HG02678 (cell line): ENCODE measurements around the gene ACTMAP.
A peak's percentile ranks its signal among the peaks of the same experiment; 100 is the strongest.
"Not testable (repeated sequence)": the region's sequence is repeated elsewhere in the genome, so short reads cannot be mapped to it uniquely, and the experiment has no call there.

Experiments
- ATAC-seq: cut with Tn5 transposase; IDR thresholded peaks from one replicate; pipeline ENCODE4 v1.9.1; 2021; ENCODE audit warnings: mild to moderate bottlenecking, moderate library complexity; ENCODE audit not compliant: unreplicated experiment

ACTMAP gene, protein sequence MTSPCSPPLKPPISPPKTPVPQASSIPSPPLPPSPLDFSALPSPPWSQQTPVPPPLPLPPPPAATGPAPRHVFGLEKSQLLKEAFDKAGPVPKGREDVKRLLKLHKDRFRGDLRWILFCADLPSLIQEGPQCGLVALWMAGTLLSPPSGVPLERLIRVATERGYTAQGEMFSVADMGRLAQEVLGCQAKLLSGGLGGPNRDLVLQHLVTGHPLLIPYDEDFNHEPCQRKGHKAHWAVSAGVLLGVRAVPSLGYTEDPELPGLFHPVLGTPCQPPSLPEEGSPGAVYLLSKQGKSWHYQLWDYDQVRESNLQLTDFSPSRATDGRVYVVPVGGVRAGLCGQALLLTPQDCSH

DNA sequence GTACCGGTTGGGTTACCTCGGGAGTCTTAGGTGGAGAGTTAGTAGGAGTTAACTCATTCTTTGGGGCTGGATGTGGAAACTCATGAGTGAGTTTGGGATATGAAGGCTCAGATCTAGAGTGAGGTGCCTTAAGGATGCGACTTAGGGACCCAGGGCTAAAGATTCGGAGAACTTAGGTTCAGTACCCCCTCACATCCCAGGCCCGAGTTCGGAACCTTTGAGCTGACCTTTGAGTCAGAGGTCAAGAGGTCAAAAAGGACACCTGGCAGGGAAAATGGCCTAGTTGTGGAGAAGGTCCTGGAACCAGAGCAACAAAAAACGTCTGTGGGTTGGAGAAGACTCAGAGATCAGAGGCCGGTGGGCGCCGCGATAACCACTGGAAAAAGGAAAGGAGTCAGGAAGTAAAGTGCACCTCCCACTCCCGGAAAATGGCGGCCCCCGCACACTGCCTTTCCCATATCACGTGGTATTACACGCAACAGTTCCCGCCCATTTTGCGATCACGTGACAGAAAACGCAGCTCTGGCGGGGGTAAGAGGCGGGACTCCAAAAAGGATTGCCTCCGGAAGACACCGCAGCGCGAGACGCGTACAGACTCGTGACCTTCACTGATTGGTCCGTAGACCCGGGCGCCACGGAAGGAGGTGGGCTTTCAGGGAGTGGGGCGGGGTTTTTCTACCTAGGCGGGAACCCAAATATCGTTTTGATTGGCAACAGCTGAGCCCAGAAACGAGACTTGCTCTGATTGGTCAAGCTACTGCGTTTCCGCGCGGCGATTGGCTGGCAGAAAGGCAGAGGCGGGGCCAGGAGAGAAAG is at the start of gene ACTMAP:
TSS of gene ACTMAP (minus strand) at position 420 of the 816 bp plus-strand sequence. CDS start 674 bp downstream, outside the sequence.
- ATAC-seq: peak; percentile 90

DNA sequence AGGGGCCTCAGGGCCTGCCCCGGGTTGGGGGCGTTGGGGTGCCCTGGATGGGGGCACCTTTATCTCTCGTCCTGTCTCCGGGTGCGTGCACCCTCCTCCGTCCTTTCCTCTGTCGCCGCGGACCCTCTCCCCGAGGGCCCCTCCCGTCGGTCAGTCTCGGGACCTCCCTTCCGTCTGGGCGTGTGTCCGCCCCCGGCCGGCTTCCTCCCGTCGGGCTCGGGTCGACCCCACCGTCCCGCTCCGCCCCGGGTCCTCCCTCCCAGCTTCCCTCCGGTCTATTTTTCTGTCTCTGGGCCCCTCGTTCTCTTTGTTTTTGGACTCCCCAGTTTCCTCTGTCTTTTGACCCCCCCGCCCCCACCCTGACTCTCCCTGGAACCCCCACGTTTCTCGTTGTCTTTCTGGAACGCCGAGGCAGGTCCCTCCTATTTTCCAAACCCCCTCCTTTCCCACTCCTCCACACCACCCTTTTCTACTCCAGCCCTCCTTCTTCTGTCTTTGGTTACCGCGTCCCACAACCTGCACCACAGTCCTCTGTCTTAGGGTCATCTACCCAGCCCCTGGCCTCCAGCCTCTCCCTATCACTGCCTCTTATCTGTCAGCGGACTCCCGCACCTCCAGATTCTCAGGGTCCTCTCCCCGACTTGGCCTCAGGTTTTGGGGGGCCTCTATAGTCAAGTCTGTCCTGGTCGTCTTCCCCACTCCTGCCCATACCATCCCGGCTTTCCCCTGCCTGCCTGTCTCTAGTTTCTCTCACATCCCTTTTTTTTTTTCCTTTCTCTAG is 49.5 kb upstream of the ACTMAP start:
- ATAC-seq: no peak

DNA sequence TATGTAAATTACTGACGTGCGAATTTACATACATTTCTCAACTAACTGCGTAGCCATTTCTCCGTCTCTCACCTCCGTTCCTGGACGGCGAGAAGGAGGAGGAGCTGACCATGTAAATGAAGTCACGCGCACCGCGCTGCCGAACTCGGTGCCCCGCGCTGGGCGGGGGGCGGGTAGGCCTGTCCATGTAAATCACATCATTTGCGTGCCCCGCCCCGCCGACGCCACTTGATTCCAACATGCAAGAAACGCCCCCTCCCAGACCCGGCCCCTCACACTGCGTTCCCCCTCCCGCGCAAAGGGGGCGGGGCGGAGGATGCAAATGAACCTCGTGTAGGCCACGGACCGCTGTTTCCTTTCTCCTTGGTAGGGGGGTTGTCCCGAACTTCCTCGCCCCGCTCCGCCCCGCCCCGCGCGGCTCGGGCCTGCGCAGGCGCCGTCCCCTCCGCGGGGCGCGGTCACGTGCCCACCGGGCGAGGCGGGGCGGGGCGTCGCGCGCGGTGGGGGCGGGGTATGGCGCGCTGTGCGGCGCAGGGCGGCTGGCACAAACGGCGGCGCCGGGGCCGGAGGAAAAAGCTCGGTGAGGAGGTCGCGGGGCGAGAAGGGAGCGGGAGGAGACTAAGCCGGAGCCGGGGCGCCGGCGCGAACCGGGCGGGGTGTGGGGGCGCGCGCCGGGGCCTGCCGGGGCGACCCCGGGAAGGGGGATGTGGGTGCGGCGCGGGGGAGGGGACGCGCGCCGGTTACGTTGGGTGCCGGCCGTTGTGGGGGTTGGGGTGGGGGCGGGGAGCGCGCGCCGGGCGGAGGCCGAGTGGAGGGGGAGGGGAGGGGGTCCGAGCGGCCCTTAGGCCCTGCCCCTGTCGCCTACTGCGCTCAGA is 48.6 kb upstream of the ACTMAP start, which contains the start of gene EGLN2:
TSS of gene EGLN2 (plus strand) at position 509 of the 875 bp plus-strand sequence. CDS start 1,382 bp downstream, outside the sequence.
- peak; percentile 74 for ATAC-seq

DNA sequence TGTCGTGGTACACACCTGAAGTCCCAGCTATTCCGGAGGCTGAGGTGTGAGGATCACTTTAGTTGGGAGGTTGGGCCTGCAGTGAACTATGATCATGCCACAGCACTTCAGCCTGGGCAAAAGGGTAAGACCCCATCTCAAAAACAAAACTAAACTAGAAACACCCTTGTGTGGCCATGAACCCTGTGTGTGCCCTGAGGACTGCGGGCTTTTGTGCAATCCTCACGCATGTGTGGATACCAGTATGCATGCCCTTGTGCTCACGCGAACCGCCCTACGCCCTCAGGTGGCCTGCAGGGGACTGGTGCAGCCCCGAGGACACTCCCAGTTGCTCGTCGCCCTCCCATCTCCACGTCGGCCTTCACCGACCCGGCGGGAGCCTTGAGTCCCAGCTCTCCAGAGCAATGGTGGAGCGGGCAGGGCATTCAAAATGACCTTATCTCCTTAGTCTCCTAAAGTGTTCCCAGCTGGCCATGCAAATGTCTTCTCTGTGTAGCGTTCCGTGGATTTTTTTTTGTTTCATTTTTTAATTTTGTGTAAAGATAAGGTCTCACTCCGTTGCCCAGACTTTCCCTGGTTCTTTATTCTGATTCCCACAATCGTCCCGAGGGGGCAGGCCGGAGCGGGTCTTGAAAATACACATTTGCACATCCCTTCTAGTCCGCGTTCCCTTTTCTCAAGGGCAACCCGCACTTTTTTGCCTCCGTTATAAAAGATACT is 47.8 kb upstream of the ACTMAP start:
- no peak for ATAC-seq

DNA sequence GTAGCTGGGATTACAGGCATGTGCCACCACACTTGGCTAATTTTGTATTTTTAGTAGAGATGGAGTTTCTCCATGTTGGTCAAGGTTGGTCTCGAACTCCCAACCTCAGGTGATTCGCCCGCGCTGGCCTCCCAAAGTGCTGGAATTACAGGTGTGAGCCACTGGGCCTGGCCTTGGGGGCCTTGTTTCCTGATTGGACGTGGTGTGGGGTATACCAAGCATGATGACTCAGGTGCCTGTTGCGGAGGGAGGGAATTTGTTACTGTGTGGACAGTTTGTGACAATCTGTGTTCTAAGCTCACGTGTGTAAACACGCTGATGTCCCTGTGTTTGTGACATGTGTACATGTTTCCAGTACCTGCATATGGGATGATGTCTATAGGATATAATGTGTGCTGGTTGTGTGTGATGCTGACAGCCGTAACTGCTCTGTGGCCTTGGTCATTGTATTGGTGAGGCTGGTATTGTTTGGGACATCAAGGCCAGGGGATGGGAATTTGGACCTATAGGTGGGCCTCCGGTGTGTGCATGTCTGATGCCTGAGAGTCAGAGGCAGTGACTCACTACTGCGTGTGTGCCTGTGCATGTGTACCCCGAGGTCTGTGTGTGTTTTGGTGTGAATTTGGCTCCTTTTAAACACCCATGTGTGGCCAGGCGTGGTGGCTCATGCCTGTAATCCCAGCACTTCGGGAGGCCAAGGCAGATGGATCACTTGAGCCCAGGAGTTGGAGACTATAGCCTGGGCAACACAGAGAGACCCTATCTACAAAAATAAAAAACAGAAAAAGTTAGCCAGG is 47.1 kb upstream of the ACTMAP start:
- ATAC-seq: no peak

DNA sequence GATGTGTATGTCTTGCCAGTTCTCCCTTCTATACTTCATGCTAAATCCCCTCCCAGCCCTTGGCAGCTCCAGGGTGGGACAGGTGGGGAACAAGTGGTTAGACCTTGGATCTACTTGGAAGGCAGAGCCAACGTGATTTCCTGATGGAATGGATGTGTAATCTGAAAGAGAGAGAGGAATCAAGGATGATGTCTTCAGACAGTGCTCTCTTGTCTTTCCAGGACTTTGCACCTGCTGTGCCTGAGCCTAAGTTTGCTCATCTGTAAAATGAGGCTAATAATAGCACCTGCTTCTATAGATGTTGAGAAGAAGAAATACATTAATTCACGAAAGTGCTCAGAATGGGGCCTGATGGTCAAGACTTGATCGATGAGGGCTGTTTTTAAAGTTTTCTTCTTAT is 41.7 kb upstream of the ACTMAP start:
- ATAC-seq: no peak

DNA sequence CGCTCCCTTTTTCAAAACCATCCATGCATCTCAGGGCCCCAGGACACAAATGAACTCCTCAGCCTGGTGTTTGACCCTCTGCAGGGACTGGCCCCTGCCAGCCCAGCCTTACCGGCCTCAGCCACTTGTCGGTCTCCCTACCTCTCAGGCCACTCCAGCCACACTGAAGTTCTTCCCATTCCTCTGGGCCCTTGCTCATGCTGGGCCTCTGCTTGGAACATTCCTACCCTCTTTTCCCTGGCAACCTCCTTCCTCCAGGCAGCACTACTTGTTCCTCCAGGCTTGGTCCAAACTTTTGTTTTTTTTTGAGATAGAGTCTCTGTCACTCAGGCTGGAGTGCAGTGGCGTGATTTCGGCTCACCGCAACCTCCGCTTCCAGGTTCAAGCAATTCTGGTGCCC is 41.1 kb upstream of the ACTMAP start:
- no peak for ATAC-seq

DNA sequence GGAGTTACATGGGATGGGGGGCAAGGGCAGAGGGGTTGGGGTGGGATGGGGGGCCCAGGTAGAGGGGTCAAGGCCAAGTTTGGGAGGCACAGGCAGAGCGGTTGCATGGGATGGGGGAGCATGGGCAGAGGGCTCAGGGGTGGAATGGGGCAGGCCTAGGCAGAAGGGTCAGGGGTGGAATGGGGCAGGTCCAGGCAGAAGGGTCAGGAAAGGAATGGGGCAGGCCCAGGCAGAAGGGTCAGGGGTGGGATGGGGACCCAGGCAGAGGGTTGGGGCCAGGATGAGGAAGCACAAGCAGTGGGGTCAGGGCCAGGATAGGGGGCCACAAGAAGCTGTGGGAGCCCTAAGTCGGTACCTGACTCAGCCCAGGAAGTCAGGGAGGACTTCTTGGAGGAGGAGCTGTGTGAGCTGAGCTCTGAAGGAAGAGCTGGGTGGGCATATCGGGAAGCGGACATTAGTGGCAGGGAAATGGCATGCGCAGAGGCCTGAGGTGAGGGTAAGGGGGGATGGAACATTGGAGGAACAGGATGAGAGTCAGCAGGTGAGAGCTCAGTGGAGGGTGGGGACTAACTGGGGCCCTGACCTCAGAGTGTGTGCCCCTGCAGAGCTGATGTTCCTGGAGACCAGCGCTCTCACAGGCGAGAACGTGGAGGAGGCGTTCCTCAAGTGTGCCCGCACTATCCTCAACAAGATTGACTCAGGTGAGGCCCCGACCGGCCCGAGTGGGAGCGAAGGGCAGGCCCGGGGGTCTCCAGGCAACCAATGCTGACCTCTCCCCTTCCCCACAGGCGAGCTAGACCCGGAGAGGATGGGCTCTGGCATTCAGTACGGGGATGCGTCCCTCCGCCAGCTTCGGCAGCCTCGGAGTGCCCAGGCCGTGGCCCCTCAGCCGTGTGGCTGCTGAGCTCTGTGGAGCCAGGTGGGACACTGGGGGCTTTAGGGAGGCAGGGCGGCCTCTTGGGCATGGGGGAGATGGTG is 36.1 kb upstream of the ACTMAP start:
- ATAC-seq: no peak

DNA sequence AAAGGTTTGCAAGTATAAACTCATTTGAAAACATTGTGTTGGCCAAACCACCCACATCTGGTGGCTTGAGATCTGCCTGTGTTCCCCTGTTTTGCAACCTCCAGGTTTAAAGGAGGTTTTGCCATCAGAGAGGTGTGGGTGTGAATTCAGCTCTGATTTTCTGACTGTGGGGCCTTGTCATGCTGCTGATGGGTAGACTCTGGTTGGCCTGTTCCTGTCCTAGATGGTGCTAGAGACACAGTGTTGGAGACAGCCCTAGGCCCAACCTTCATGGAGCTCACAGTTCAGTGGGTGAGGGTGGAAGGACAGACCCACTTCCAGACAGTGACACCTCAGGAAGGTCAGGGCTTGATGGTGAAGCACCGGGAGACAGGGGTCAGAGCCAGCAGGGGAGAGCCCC is 35.2 kb upstream of the ACTMAP start:
- no peak for ATAC-seq

DNA sequence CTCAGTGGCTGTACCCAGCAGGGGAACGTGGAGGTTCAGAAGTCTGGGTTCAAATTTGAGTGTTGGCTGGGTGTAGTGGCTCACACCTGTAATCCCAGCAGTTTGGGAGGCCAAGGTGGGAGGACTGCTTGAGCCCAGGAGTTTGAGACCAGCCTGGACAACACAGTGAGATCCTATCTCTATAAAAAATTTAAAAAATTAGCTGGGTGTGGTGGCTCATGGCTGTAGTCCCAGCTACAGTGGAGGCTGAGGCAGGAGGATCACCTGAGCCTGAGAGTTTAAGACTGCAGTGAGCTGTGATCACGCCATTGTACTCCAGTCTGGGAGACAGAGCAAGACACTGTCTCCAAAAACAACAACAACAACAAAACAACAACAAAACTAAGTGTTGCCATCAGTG is 33.9 kb upstream of the ACTMAP start:
- ATAC-seq: not testable (repeated sequence)

DNA sequence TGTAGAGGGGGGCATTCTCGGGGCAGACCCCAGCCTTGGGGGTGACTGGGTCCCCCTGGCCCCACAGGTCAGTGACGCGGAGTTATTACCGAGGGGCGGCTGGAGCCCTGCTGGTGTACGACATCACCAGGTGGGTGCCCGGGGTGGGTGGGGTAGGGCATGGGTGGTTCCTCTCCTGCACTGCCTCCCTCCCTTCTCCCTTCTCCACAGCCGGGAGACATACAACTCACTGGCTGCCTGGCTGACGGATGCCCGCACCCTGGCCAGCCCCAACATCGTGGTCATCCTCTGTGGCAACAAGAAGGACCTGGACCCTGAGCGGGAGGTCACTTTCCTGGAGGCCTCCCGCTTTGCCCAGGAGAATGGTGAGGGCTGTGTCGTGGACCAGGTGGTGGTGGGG is 33.4 kb upstream of the ACTMAP start:
- ATAC-seq: no peak

DNA sequence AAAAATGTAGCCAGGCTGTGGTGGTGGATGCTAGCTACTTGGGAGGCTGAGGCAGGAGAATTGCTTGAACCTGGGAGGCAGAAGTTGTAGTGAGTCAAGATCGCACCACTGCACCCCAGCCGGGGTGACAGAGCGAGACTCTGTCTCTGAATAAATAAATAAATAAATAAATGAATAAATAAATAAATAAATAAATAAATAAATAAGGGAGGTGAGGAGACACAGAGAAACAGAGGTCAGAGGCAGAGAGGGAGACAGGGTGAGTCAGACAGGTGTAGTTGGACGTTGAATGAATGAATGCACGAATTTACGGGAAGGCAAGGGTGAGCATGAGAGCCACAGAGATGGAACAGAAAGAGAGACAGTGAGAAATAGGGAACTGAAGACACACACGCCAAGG is 30.9 kb upstream of the ACTMAP start:
- ATAC-seq: no peak

DNA sequence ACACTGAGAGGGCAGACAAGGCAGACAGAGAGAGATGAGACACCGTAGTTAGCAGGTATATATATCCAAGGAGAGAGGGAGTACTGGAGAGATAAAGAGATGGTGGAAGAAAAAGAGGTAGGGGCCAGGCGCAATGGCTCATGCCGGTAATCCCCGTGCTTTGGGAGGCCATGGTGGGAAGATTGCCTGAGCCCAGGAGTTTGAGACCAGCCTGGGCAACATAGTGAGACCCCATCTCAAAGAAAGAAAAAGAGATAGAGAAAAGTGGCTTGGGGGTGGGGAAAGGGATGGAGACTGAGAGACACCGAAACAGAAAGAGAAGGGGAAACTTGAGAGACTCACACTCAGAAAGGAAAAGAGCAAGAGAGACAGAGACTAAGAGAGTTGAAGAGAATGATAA is 30.3 kb upstream of the ACTMAP start:
- ATAC-seq: no peak

DNA sequence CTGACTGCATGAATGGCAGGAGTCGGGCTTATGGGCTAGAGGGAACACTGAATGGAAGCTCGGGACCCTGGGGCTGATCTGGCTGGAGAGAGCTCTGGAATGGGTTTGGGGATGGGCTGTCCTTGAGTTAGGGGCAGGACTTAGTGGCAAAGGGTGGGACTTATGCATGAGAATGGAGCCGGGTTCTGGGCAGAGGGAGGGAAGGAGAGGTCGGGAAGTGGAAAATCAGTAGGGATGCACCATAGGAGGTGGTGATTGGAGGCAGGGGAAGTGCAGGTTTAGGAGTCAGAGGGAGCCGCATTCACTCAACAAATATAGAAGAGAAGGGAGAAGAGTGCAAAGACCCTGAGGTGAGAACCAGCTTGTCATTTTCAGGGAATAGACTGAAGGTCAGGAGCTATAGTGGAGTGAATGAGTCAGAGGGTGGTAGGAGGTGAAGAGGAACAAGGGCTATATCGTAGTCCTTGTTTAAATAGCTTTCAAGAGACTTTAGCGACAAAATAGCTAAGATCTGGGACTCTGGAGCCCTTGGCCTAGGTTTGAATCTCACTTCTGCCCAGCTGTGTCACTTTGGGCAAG is 28.5 kb upstream of the ACTMAP start:
- no peak for ATAC-seq

DNA sequence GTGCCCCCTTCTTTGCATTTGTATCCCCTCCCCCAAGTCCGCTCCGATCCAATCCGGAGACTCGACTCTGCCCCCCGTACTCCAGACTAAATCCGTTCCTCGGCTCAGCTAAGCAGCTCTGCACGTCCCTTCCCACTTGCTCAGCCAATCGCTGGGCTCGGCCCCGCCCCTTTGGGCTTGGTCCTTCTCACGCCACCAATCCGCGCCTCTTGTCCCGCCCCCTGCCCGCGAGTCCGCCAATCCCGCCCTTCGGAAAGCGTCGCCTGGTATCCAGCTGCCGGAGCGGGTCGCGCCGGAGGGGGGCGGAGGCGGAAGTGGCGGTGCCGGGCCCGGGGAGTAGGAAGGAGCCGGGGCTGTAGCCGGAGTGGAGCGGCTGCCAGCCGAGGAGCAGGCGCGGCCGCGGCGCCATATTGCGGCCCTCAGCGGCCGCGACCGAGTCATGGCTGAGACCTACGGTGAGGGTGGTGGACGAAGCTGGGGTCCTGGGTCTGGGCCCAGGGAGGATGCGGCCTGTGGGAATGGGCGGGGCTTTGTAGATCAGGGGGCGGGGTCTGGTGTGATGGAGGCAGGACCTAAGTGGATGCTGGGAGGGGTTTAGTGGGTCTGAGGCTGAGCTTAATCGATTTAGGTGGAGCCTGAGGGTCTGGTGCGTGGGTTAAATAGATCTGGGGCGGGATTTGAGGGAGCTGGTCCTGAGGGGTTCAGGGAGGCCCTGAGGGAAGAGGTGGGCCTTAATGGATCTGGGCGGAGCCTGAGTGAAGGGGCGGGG is 27.8 kb upstream of the ACTMAP start, which contains the start of gene RAB4B:
TSS of gene RAB4B (plus strand) at position 311 of the 769 bp plus-strand sequence. CDS start at position 440, 129 bp downstream.
- peak; percentile 65 for ATAC-seq

DNA sequence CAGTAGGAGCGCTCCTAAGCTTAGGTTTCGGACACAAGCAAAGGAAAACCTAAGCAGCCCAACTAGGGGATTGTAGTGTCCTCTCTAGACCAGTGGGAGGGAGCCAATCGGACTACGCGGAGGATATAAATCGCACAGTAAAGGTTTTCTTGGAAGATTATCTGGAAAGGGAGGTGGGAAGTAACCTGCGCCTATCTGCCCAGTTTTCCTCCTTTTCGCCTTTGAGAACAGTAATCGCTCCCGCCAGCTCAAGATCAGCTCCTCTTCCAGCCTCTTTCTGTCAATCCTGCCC is 27.3 kb upstream of the ACTMAP start:
- no peak for ATAC-seq
